ENCODE data around the gene PPHLN1.

DNA sequence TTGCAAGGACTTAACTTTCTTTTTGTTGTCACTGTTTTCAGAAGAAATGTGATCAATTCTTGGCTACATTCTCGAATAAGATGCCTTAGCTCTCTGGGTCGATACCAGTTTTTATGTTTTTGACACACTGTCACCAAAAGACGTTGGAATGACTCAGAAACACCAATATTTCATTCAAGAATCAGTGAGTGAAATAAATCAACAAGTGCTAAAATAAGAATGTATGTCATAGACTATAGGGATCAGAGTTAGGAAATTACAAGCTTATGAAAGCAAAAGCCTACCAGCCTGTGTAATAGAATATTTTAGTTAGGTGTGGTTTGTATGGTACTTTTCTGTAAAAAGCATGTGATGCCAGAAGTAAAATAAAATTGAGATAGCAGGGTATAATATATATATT is 17.8 kb downstream of the PPHLN1 start:
- TF ChIP-seq, protein P1, sequence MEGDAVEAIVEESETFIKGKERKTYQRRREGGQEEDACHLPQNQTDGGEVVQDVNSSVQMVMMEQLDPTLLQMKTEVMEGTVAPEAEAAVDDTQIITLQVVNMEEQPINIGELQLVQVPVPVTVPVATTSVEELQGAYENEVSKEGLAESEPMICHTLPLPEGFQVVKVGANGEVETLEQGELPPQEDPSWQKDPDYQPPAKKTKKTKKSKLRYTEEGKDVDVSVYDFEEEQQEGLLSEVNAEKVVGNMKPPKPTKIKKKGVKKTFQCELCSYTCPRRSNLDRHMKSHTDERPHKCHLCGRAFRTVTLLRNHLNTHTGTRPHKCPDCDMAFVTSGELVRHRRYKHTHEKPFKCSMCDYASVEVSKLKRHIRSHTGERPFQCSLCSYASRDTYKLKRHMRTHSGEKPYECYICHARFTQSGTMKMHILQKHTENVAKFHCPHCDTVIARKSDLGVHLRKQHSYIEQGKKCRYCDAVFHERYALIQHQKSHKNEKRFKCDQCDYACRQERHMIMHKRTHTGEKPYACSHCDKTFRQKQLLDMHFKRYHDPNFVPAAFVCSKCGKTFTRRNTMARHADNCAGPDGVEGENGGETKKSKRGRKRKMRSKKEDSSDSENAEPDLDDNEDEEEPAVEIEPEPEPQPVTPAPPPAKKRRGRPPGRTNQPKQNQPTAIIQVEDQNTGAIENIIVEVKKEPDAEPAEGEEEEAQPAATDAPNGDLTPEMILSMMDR (IDR thresholded peaks at IDR 0.05): no peak
- TF ChIP-seq POLR2A (IDR thresholded peaks at IDR 0.05): no peak

Measured in lower leg skin (tissue), 3 donors.